ENCODE results near the gene MEGF11. TPM values are rescaled to one million over a fixed set of nuclear protein-coding genes. Genes with fewer than 3 reads are reported as not detected.

MEGF11 gene
- total RNA-seq, 1 donor from 2014 or later, result 0.77 TPM

DNA sequence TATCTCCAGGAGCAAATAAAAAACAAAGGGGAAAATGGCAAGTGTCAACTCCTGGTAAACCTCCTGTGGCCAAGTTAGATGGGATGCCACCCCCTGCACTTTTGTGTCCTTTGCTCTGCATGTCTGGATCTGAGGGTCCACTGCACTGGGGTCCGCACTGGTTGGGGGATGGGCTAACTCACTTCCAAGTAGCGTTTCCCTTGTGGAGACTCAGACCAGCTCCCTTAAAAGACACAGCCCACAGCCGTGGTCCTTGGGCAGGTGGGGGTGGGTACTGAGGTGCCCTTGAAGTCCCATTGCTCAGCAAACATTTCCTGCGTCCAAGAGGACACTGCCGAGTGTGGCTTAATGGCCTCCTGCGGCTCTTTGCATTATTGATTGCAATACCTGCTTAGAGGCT, 188.2 kb downstream of the MEGF11 start:
- no peaks in the 10 kb centered on the region for H3K4me1 Mint-ChIP-seq (ENCODE audit: unreplicated experiment)
- peaks cover 2% of the 10 kb centered on the region for H3K27me3 Mint-ChIP-seq (ENCODE audit: unreplicated experiment)
- H3K27ac Mint-ChIP-seq (ENCODE audit: unreplicated experiment), result no peak overlapping the region
- no peak overlapping the region for H3K4me3 Mint-ChIP-seq (ENCODE audit: unreplicated experiment)
- no peaks in the 10 kb centered on the region for H3K36me3 Mint-ChIP-seq (ENCODE audit: low read depth, unreplicated experiment)
- no peak for DNase-seq (ENCODE audit: low spot score)
- TF ChIP-seq, protein P1, sequence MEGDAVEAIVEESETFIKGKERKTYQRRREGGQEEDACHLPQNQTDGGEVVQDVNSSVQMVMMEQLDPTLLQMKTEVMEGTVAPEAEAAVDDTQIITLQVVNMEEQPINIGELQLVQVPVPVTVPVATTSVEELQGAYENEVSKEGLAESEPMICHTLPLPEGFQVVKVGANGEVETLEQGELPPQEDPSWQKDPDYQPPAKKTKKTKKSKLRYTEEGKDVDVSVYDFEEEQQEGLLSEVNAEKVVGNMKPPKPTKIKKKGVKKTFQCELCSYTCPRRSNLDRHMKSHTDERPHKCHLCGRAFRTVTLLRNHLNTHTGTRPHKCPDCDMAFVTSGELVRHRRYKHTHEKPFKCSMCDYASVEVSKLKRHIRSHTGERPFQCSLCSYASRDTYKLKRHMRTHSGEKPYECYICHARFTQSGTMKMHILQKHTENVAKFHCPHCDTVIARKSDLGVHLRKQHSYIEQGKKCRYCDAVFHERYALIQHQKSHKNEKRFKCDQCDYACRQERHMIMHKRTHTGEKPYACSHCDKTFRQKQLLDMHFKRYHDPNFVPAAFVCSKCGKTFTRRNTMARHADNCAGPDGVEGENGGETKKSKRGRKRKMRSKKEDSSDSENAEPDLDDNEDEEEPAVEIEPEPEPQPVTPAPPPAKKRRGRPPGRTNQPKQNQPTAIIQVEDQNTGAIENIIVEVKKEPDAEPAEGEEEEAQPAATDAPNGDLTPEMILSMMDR (IDR thresholded peaks at IDR 0.05; ENCODE audit: unreplicated experiment), result no peak
- peaks cover 4% of the 10 kb centered on the region for H3K9me3 Mint-ChIP-seq (ENCODE audit: unreplicated experiment)

DNA sequence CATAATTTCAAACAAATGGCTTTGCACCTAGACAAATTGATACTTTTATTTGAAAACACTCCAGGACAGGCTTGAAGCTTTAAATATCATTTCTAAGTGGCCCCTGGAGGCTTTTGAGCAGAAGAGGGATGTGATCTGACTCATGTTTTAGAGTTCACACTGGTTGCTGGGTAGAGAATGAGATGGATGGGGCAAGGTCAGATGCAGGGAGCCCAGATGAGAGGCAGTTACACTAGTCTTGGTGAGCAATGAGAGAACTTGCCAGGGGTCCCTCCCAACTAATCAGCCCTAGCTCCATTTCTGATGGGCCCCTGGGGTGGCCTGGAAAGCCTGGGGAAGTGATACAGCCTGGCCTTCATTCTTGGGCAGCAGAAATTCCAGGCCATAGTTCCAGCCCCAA, 190.4 kb downstream of the MEGF11 start:
- DNase-seq (ENCODE audit: low spot score), result no peak
- Mint-ChIP-seq H3K36me3 (ENCODE audit: low read depth, unreplicated experiment) (no peaks in the 10 kb centered on the region), H3K4me1 (ENCODE audit: unreplicated experiment) (no peaks in the 10 kb centered on the region), H3K27me3 (ENCODE audit: unreplicated experiment) (peaks cover 3% of the 10 kb centered on the region), H3K4me3 (ENCODE audit: unreplicated experiment) (no peak overlapping the region), H3K9me3 (ENCODE audit: unreplicated experiment) (peaks cover 4% of the 10 kb centered on the region), H3K27ac (ENCODE audit: unreplicated experiment) (no peak overlapping the region)
- TF ChIP-seq, protein P1 (IDR thresholded peaks at IDR 0.05; ENCODE audit: unreplicated experiment), result no peak

DNA sequence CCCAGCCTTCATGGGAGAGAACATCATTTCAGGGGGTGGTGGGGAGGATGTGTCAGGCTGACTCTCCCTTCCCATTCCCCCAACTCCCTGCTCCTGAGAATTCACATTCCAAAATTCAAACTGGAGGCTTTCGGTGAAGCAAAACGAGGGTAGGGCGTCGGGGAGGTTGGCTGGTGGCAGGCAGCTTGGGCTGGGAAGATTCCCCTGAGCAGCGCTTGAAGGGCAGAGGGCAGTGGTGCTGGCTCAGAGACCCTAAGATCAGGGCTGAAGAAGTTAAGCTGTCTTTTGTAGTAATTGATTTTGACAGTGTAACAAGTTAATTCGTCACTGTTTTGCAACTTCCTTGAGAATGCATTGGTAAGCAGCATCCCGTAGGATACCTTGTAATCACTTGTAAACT, 196.5 kb downstream of the MEGF11 start:
- TF ChIP-seq, protein P1 (IDR thresholded peaks at IDR 0.05; ENCODE audit: unreplicated experiment), result no peak
- Mint-ChIP-seq H3K27me3 (ENCODE audit: unreplicated experiment) (peaks cover 3% of the 10 kb centered on the region), H3K4me1 (ENCODE audit: unreplicated experiment) (no peaks in the 10 kb centered on the region), H3K27ac (ENCODE audit: unreplicated experiment) (no peak overlapping the region), H3K36me3 (ENCODE audit: low read depth, unreplicated experiment) (no peaks in the 10 kb centered on the region), H3K9me3 (ENCODE audit: unreplicated experiment) (no peaks in the 10 kb centered on the region), H3K4me3 (ENCODE audit: unreplicated experiment) (no peak overlapping the region)
- DNase-seq (ENCODE audit: low spot score), result no peak

DNA sequence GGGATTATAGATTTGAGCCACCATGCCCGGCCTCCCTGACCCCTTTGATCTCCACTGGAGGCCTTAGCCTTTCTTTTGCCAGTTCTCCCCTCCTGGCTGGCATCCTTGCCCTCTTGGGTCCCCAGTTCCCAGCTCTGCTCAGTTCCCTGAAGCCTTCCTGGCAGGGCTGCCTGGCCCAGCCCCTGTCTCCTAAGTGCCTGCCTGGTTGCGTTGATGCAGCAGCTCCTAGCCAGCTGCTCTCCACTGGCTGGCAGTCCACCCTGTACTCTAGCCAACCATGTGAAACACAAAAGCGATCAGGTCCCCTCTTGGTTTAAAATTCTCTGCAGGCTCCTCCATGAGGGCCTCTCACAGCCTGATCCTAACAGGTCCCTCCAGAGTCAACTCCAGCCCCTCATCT, 199.6 kb downstream of the MEGF11 start:
- H3K4me1 Mint-ChIP-seq (ENCODE audit: unreplicated experiment), result no peaks in the 10 kb centered on the region
- no peaks in the 10 kb centered on the region for H3K9me3 Mint-ChIP-seq (ENCODE audit: unreplicated experiment)
- H3K27ac Mint-ChIP-seq (ENCODE audit: unreplicated experiment), result no peak overlapping the region
- no peak for DNase-seq (ENCODE audit: low spot score)
- peaks cover 2% of the 10 kb centered on the region for H3K27me3 Mint-ChIP-seq (ENCODE audit: unreplicated experiment)
- TF ChIP-seq, protein P1 (IDR thresholded peaks at IDR 0.05; ENCODE audit: unreplicated experiment), result no peak
- no peaks in the 10 kb centered on the region for H3K36me3 Mint-ChIP-seq (ENCODE audit: low read depth, unreplicated experiment)
- H3K4me3 Mint-ChIP-seq (ENCODE audit: unreplicated experiment), result no peak overlapping the region

DNA sequence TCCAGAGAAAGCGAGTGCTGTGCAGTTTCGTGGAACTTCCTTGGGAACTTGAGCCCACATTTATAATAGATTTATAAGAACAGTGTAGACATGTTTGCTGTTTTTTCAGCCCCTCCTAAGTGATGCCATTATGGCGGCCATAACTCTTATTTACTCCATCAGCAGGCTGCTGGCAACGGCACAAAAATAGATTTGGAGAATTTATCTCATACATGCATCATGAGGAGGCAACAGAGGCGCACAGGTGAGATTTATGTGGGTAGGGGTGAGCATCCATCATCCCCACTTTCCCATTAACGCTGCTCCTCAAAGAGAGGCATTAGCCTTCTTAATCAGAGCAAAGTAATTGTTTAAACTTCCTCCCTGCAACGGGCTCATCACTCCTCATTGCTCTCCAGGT, 201.7 kb downstream of the MEGF11 start:
- Mint-ChIP-seq H3K4me3 (ENCODE audit: unreplicated experiment) (no peak overlapping the region), H3K36me3 (ENCODE audit: low read depth, unreplicated experiment) (no peaks in the 10 kb centered on the region), H3K4me1 (ENCODE audit: unreplicated experiment) (no peaks in the 10 kb centered on the region)

More for the DNA sequence above, 201.7 kb downstream of the MEGF11 start:
- Mint-ChIP-seq H3K27me3 (ENCODE audit: unreplicated experiment) (peaks cover 2% of the 10 kb centered on the region), H3K27ac (ENCODE audit: unreplicated experiment) (no peak overlapping the region), H3K9me3 (ENCODE audit: unreplicated experiment) (no peaks in the 10 kb centered on the region)
- DNase-seq (ENCODE audit: low spot score), result no peak
- TF ChIP-seq, protein P1 (IDR thresholded peaks at IDR 0.05; ENCODE audit: unreplicated experiment), result no peak
